Raji (cell line): ENCODE results near the gene GPR152.

Experiments used
- POLR2A ChIP-seq: IDR thresholded peaks from 2 replicates; pipeline ENCODE4 v1.6.1; 2011; ENCODE audit warnings: low read depth, low read length, control low read depth; ENCODE audit not compliant: insufficient read depth

The GPR152 gene

GRCh38 chr11:67492801-67493547 is 40.4 kb upstream of the GPR152 start:
- no peak for TF ChIP-seq POLR2A

DNA sequence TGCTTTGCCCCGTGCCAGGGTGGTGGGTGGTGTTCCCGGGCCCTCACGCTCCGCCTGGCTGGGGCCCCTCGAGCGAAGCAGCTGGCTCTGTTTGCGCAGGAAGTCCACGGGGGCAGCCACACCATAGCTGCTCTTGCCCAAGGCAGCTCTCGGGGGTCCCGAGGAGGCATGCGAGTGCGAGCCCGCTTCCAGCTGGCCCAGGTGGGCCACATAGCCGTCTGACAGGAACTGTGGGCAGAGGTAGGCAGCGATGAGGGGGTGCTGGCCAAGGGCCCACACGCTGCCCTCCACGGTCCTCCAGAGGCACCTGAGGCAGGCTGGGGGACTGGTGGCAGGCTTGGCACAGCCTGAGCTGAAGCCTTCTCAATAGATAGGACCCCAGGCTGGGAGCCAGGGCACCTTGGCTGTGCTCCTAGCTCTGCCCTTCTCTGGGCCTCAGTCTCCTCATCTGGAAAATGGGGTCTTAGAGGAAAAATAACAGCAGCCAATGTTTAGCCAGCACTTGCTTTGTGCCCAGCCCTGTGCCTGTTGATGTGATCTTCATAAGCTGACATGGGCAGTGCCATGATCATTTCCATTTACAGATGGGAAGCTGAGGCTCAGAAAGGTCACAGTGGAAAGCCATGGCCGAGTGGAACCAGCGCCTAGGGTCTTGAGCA is 39.7 kb upstream of the GPR152 start:
- no peak for TF ChIP-seq POLR2A

GRCh38 chr11:67491276-67492068 is 38.9 kb upstream of the GPR152 start:
- TF ChIP-seq POLR2A = no peak

DNA sequence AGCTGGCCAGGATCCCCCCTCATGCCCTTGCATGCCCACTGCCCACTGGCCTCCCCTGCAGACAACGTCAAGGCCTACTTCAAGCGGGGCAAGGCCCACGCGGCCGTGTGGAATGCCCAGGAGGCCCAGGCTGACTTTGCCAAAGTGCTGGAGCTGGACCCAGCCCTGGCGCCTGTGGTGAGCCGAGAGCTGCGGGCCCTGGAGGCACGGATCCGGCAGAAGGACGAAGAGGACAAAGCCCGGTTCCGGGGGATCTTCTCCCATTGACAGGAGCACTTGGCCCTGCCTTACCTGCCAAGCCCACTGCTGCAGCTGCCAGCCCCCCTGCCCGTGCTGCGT is 38.2 kb upstream of the GPR152 start:
- no peak for TF ChIP-seq POLR2A

GRCh38 chr11:67489885-67490726 is 37.6 kb upstream of the GPR152 start:
- no peak for TF ChIP-seq POLR2A

DNA sequence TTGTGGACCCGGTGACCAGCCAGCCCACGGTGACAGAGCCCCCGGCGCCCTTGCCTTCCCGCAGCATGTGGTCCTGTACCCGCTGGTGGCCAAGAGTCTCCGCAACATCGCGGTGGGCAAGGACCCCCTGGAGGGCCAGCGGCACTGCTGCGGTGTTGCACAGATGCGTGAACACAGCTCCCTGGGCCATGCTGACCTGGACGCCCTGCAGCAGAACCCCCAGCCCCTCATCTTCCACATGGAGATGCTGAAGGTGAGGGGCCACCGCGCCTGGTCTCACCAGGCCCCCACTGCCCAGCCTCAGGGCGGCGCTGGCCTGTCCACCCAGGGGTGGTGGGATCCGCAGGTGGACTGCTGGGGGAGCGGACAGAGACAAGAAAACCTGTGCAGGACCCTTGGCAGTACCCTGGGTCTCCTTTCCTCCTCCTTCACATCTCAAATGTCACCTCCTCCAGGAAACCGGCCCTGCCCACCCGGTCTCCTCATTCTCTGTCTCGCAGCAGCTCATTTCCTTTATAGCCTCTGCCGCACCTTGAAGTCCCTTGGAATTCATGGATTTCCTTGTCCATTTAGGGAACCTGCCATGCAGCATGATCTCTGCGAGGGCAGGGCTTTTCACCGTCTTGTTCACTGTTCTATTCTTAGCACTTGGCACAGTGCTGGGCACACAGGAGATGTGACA is 36.8 kb upstream of the GPR152 start:
- TF ChIP-seq POLR2A = no peak

DNA sequence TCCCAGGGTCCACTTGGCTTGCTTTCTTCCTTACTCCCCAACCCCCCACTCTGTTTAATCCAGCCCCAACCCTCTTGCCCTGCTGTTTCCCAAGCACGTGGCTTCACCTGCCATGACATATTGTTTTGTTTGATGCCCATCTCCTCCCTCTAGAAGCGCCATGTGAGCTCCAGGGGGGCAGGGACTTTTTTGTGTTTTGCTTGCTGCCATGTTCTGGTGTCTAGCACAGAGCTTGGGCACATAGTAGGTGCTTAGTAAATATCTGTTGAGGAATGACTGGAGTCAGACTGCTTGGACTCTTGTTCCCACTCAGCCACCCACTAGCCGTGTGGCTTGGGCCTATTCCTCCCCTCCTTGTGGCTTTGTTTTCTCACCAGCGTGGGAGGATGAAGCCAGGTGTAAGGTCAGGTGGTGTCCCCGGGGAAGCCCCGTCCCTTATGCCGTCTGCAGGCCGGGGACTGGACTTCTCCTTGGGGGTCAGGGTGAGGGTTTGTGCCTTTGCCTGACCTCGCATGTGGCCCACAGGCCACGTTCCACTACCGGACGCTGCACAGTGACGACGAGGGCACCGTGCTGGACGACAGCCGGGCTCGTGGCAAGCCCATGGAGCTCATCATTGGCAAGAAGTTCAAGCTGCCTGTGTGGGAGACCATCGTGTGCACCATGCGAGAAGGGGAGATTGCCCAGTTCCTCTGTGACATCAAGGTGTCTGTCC is 34.1 kb upstream of the GPR152 start:
- no peak; the same call in 1 of the 2 replicates for TF ChIP-seq POLR2A

- peak; percentile 99 for TF ChIP-seq POLR2A
Measured at GRCh38 chr11:67485873-67486361, 33.4 kb upstream of the GPR152 start.

DNA sequence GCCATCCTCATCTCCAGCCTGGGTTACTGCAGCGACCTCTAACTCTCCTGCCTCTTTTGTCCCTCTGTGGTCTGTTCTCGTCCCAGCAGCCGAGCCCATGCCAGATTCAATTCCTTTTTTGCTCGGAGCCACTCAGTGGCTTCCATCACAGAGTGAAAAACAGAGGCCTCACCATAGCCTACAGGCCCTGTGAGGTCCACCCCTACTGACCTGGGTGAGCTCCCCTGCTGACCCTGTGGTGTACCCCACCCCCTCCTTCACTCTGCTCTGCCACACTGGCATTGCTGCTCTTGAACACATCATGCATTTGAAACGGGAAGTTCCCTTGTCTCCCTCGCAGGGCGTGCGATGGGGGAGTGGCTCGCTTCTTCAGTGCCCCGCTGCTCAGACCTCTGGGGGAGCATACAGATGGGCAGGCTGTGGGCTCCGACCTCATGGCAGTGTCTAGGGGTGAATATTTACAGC is 32.4 kb upstream of the GPR152 start:
- TF ChIP-seq POLR2A = peak; percentile 89

DNA sequence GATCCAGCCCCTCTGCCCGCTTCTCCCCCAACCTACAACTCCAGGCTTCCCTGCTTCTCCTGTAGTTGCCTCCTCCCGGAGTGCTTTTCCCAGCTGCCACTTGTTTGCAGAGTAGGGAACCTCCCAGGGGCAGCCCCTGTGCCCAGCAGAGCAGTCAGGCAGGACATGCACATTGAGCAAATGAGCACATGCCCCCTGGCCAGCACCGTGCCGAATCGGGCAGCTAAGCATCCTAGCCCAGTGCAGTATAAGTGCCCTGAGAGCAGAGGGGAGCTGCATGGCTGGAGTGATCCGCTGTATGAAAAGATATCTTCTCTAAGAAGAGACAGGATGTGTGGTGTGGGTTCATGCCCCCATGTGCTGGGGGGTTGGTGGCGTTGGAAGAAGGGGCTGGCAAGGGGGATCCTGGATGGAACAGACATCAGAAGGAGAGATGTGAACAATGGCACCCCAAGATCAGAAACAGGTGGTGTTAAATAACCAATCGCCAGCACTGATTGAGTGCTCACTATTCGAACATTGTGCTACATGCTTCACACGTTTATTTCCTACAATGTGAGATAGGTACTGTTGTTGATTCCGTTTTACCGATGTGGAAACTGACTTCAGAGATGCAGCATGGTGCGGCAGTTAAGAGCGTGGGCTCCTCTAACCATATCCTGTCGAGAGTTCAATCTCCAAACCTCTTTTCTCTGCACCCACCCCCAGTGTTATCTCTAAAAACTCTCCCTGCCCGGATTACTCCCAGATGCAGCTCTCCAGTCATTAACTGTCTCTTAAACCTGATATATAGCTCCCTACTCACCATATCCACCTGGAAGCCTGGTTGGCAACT is 31.5 kb upstream of the GPR152 start:
- peak; percentile 53 for TF ChIP-seq POLR2A

DNA sequence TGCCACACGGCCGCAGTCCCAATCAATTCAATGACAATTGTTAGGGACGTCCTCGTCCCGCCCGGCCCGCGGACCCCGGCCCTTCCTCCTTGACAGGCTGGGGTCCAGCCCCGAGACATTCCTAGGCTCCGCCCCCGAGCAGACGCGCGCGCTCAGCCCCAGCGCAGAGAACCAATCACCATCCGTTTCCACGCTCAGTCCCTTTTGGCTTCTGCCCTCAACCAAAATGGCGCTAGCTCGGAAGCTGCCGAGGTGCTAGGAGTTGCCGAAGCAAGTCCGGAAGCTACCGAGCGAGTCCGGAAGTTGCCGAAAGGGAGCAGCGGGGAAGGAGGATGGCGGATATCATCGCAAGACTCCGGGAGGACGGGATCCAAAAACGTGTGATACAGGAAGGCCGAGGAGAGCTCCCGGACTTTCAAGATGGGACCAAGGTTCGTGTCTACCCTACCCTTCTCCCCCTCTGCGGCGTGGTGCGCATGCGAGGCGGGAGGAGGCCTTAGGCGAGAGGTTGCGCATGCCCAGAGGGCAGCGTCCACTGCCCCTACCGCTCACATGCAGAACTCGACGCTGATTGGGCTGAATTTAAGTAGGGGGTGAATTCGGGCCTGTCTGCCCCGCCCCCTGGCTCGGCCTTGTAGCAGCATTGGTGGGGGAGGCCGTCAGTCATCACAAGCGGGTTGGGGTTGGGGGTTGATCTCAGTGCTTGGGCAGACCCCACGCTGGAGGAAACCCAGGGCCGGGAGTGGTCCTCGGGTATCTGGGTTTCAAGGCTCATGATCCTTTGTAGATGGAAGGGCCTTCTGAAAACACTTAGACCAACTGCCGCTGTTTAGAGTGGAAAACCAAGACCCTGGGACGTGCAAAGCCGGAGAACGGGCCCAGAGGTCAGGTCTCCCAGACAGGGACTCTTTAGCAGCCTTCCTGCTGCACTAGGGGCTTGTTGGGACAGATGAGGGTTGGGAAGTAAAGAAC is 30.6 kb upstream of the GPR152 start, which contains the start of gene AIP:
Gene AIP, plus strand, starts transcription at position 200 of the 972 bp plus-strand sequence. Its CDS starts 133 bp downstream, at position 333.
- TF ChIP-seq POLR2A = peak; percentile 68
